D721Med (cell line): Measurements from ENCODE around the gene FGF21.

Experiments
- DNase-seq: peaks from one replicate; pipeline ENCODE4 v3.0.0; 2011; ENCODE audit warnings: low spot score; ENCODE audit not compliant: insufficient read length
- FAIRE-seq: peaks from 2 replicates; lab custom pipeline; 2011; peaks lifted over from hg19 to GRCh38; lab: Jason Lieb, UNC
- CTCF ChIP-seq: IDR thresholded peaks from 2 replicates; pipeline ENCODE4 v1.5.1; 2012; ENCODE audit warnings: mild to moderate bottlenecking, control low read depth; ENCODE audit not compliant: insufficient read depth; ENCODE audit errors: missing control alignments

The FGF21 gene

DNA sequence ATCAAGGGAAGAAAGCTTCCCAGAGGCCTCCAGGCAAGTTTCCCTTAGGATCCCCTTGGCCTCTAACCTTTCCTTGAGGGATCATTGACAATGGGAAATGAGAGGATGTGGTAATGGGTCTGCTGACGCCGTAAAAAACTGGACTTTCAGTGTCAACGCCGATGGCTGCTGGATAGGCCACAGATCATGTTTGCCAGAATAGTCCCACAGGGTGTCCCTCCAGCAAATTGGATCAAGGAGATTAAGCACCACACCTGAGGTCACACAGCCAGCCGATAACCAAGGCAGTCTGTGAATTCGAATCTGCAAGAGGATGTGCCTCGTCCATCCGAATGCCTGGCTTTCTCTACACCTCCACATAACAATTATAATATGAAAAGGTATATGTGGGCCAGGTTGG lies 37.9 kb downstream of the FGF21 start:
- no peak for FAIRE-seq
- no peak for TF ChIP-seq CTCF

GRCh38 chr19:48794291-48794690 lies 39.0 kb downstream of the FGF21 start:
- no peak for TF ChIP-seq CTCF
- DNase-seq (no peak), FAIRE-seq (no peak)

More for the DNA sequence above, 37.9 kb downstream of the FGF21 start:
- DNase-seq = no peak

GRCh38 chr19:48795055-48795684 lies 39.8 kb downstream of the FGF21 start:
- TF ChIP-seq CTCF = peak; percentile 66
- peak; percentile 11 for FAIRE-seq
- DNase-seq = peak; percentile 81

DNA sequence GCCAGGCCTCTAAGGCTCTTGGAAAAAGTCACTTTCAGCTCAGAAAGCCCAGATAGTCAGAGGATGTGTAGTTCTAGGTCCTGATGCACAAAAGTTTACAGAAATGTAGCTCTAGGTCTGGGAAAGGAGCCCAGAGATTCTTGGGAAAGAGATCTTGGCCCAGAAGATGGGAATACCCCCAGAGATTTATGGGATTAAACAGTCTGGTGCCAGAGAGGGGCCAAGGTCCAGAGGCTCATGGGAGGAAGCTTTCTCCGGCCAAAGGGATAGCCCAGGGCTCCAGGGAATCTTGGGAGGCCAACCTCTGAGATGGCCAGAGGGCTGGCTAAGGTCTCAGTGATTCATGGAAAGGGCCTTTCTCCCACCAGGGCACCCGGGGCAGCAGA lies 40.4 kb downstream of the FGF21 start:
- DNase-seq (no peak), FAIRE-seq (peak; percentile 76)
- no peak for TF ChIP-seq CTCF

- no peak for FAIRE-seq
- TF ChIP-seq CTCF = no peak
- no peak for DNase-seq
Observed at GRCh38 chr19:48796298-48797083, 41.2 kb downstream of the FGF21 start.

DNA sequence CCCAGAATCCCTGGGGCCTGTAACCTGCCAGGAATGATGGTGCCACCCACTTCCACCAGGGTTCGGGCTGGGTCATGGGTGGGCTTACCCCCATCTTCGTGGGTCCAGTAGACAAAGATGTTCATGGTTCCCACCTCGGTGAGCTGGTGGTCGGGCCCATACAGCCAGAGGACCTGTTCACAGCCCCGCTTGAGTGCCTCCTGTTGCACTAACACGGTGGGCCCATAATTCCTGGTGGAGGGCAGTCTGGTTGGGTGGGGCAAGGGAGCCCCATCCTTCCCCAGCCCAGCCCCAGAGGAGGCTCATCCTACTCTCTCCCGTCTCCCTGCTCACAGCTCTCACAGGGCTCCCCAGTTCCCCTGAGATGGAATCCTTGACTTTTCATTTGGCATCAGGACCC lies 41.8 kb downstream of the FGF21 start:
- FAIRE-seq (no peak), DNase-seq (no peak)
- TF ChIP-seq CTCF = no peak

GRCh38 chr19:48798937-48799336 lies 43.6 kb downstream of the FGF21 start:
- no peak for FAIRE-seq
- no peak for DNase-seq
- no peak for TF ChIP-seq CTCF
